IMR-90 (cell line): Measurements from ENCODE around the gene NLGN1. TPM values are rescaled to one million over a fixed set of nuclear protein-coding genes. Genes with fewer than 3 reads are reported as not detected.

Experiments
- ATAC-seq: fragments of 200-7000 bp; cut with Tn5 transposase; 2 replicates; pipeline ENCODE4 v1.9.1; 2020; ENCODE audit warnings: low read depth, mild to moderate bottlenecking, moderate library complexity
- BruUV-seq: library from RNA; stranded (reverse); fragments of 400-500 nt; replicated peaks from 2 replicates; lab custom pipeline; 2021; lab: Mats Ljungman, UMichigan
- CTCF ChIA-PET: fragments of 300-600 bp; formaldehyde crosslinking; extraction: SDS; loops from one replicate; lab custom pipeline; 2021; ENCODE audit warnings: antibody characterized with exemption; lab: Yijun Ruan, JAX
- POLR2A ChIA-PET: fragments of 300-600 bp; sonication (Branson Sonifier 250); formaldehyde crosslinking; loops from one replicate; lab custom pipeline; 2022; ENCODE audit warnings: antibody characterized with exemption; ENCODE audit not compliant: unreplicated experiment; lab: Charles Lee
- DNase-seq: peaks from one replicate; pipeline ENCODE4 v3.0.0; 2013
- H2AFZ ChIP-seq: replicated peaks from 2 replicates; pipeline ENCODE3; 2013; ENCODE audit warnings: low read length, mild to moderate bottlenecking; ENCODE audit not compliant: poor library complexity
- H2AK5ac ChIP-seq: 2 replicates; pipeline ENCODE4 v1.6.1; 2013; ENCODE audit warnings: low read depth, low read length, inconsistent platforms
- H2AK9ac ChIP-seq: replicated peaks from 2 replicates; pipeline ENCODE3; 2013; ENCODE audit warnings: mild to moderate bottlenecking, low read depth, low read length, moderate library complexity; ENCODE audit not compliant: poor library complexity
- H2BK120ac ChIP-seq: 2 replicates; pipeline ENCODE4 v1.6.1; 2013; ENCODE audit warnings: low read depth, low read length, inconsistent platforms
- H2BK15ac ChIP-seq: 3 replicates; pipeline ENCODE4 v1.6.1; 2013; ENCODE audit warnings: low read depth, low read length, inconsistent platforms
- H2BK20ac ChIP-seq: 2 replicates; pipeline ENCODE4 v1.6.1; 2013; ENCODE audit warnings: low read depth, mild to moderate bottlenecking, inconsistent platforms, low read length, moderate library complexity
- H2BK5ac ChIP-seq: 2 replicates; pipeline ENCODE4 v1.6.1; 2013; ENCODE audit warnings: mild to moderate bottlenecking, low read depth, low read length, inconsistent platforms; ENCODE audit not compliant: poor library complexity, severe bottlenecking
- H3K14ac ChIP-seq: replicated peaks from 2 replicates; pipeline ENCODE4 v1.6.1; 2013; ENCODE audit warnings: low read depth, low read length, inconsistent platforms
- H3K18ac ChIP-seq: 2 replicates; pipeline ENCODE4 v1.6.1; 2013; ENCODE audit warnings: low read depth, low read length, control low read depth
- H3K23ac ChIP-seq: 2 replicates; pipeline ENCODE4 v1.6.1; 2013; ENCODE audit warnings: low read depth, low read length, inconsistent platforms
- H3K27ac ChIP-seq: 2 replicates; pipeline ENCODE4 v1.5.1; 2013; ENCODE audit warnings: mild to moderate bottlenecking, control low read depth, low read length; ENCODE audit not compliant: insufficient read depth
- H3K27me3 ChIP-seq: 2 replicates; pipeline ENCODE4 v1.6.1; 2013; ENCODE audit warnings: low read length; ENCODE audit not compliant: control insufficient read depth, insufficient read depth
- H3K36me3 ChIP-seq: 2 replicates; pipeline ENCODE4 v1.6.1; 2013; ENCODE audit warnings: low read length, mixed read lengths; ENCODE audit not compliant: control insufficient read depth, insufficient read depth
- H3K4ac ChIP-seq: 2 replicates; pipeline ENCODE4 v1.6.1; 2013; ENCODE audit warnings: low read depth, low read length, inconsistent platforms
- H3K4me1 ChIP-seq: 2 replicates; pipeline ENCODE4 v1.6.1; 2013; ENCODE audit warnings: low read length, mixed read lengths; ENCODE audit not compliant: control insufficient read depth, insufficient read depth
- H3K4me2 ChIP-seq: 2 replicates; pipeline ENCODE4 v1.6.1; 2013; ENCODE audit warnings: low read depth, mild to moderate bottlenecking, control low read depth, low read length, moderate library complexity
- H3K4me3 ChIP-seq: 2 replicates; pipeline ENCODE4 v1.5.1; 2013; ENCODE audit warnings: low read depth, mild to moderate bottlenecking, control low read depth, low read length, moderate library complexity; ENCODE audit not compliant: insufficient read depth
- H3K56ac ChIP-seq: 2 replicates; pipeline ENCODE4 v1.6.1; 2013; ENCODE audit warnings: low read length, inconsistent platforms; ENCODE audit not compliant: insufficient read depth; ENCODE audit errors: extremely low read depth
- H3K79me1 ChIP-seq, 2 experiments: 2 replicates each; pipeline ENCODE4 v1.6.1; 2013; ENCODE audit warnings: low read length in 2 of 2, inconsistent platforms in 1 of 2, low read depth in 1 of 2
- H3K9ac ChIP-seq: 2 replicates; pipeline ENCODE4 v1.6.1; 2013; ENCODE audit warnings: low read depth, low read length, control low read depth
- H3K9me1 ChIP-seq: 2 replicates; pipeline ENCODE4 v1.6.1; 2013; ENCODE audit warnings: low read length, inconsistent platforms; ENCODE audit not compliant: insufficient read depth
- H3K9me3 ChIP-seq: 2 replicates; pipeline ENCODE4 v1.6.1; 2013; ENCODE audit warnings: low read length; ENCODE audit not compliant: control insufficient read depth, insufficient read depth
- H4K20me1 ChIP-seq: 2 replicates; pipeline ENCODE4 v1.6.1; 2013; ENCODE audit warnings: low read length, inconsistent platforms; ENCODE audit not compliant: insufficient read depth
- H4K5ac ChIP-seq: 2 replicates; pipeline ENCODE4 v1.6.1; 2013; ENCODE audit warnings: mild to moderate bottlenecking, low read depth, low read length, control low read depth
- H4K8ac ChIP-seq, 2 experiments: 2 replicates each; pipeline ENCODE4 v1.6.1; 2013; ENCODE audit warnings: low read depth in 2 of 2, low read length in 2 of 2, control low read depth in 1 of 2, inconsistent platforms in 1 of 2
- H4K91ac ChIP-seq: 2 replicates; pipeline ENCODE4 v1.6.1; 2013; ENCODE audit warnings: low read depth, low read length, inconsistent platforms; ENCODE audit not compliant: insufficient read depth
- BHLHE40 ChIP-seq: fragments of 150-350 bp; IDR thresholded peaks from 2 replicates; pipeline ENCODE4 v1.6.1; 2016; ENCODE audit warnings: mild to moderate bottlenecking, low read depth, low read length
- CEBPB ChIP-seq: IDR thresholded peaks from 2 replicates; pipeline ENCODE4 v1.6.1; 2012; ENCODE audit warnings: low read depth, low read length, improper control_type of control experiment
- CHD1 ChIP-seq: IDR thresholded peaks from 2 replicates; pipeline ENCODE4 v1.6.1; 2012; ENCODE audit warnings: low read depth, low read length, improper control_type of control experiment
- ELK1 ChIP-seq: fragments of 150-350 bp; IDR thresholded peaks from 2 replicates; pipeline ENCODE4 v1.6.1; 2016; ENCODE audit warnings: low read depth, mild to moderate bottlenecking, low read length, moderate library complexity, borderline replicate concordance
- FOS ChIP-seq: fragments of 150-350 bp; IDR thresholded peaks from 2 replicates; pipeline ENCODE4 v1.6.1; 2016; ENCODE audit warnings: low read depth, low read length
- MAFK ChIP-seq: IDR thresholded peaks from 2 replicates; pipeline ENCODE4 v1.6.1; 2012; ENCODE audit warnings: low read depth, low read length, improper control_type of control experiment
- MAZ ChIP-seq: IDR thresholded peaks from 2 replicates; pipeline ENCODE4 v1.6.1; 2012; ENCODE audit warnings: low read depth, mild to moderate bottlenecking, low read length, improper control_type of control experiment, moderate library complexity, borderline replicate concordance
- MXI1 ChIP-seq: IDR thresholded peaks from 2 replicates; pipeline ENCODE4 v1.6.1; 2012; ENCODE audit warnings: low read depth, mild to moderate bottlenecking, low read length, moderate library complexity, borderline replicate concordance
- POLR2A ChIP-seq: IDR thresholded peaks from 2 replicates; pipeline ENCODE4 v1.6.1; 2012; ENCODE audit warnings: mild to moderate bottlenecking, low read depth, low read length
- RAD21 ChIP-seq: IDR thresholded peaks from 2 replicates; pipeline ENCODE4 v1.6.1; 2012; ENCODE audit warnings: low read length, improper control_type of control experiment
- RCOR1 ChIP-seq: IDR thresholded peaks from 2 replicates; pipeline ENCODE4 v1.6.1; 2012; ENCODE audit warnings: mild to moderate bottlenecking, low read length, improper control_type of control experiment; ENCODE audit not compliant: insufficient replicate concordance
- RFX5 ChIP-seq: IDR thresholded peaks from 2 replicates; pipeline ENCODE4 v1.8.0; 2012; ENCODE audit warnings: low read depth, mild to moderate bottlenecking, low read length, moderate library complexity
- SMC3 ChIP-seq: fragments of 150-350 bp; IDR thresholded peaks from 2 replicates; pipeline ENCODE4 v1.6.1; 2016; ENCODE audit warnings: low read depth, mild to moderate bottlenecking, antibody characterized with exemption, low read length, moderate library complexity
- WGBS, 2 experiments: methylation state at CpG; one replicate each; pipeline versions ENCODE4 v1.1.5 to v1.1.7; 2013; ENCODE audit warnings: missing lambda C conversion rate in 2 of 2; ENCODE audit not compliant: insufficient read length in 1 of 2; ENCODE audit errors: extremely low coverage in 2 of 2; 5-methylcytosine and 5-hydroxymethylcytosine counted together
- dilution Hi-C: fragments of 300-500 bp; cut with HindIII; formaldehyde crosslinking; loops from one replicate; pipeline ENCODE4 v1.14.3; 2018; ENCODE audit warnings: low sequenced_read_pairs; ENCODE audit not compliant: unreplicated experiment
- in situ Hi-C: fragments of 300-500 bp; cut with MboI; formaldehyde crosslinking; loops from 3 replicates; pipeline ENCODE4 v1.14.3; 2019; ENCODE audit warnings: low sequenced_read_pairs, inconsistent platforms, mixed read lengths
- intact Hi-C: fragments of 100-400 bp; cut with micrococcal nuclease; formaldehyde crosslinking; loops from 2 replicates; pipeline ENCODE4 v1.10.0; 2022
- polyA plus RNA-seq, 3 experiments: library from polyadenylated mRNA; depleted of rRNA; stranded (reverse); fragments of >200 nt; gene quantifications; 2 replicates each; pipeline ENCODE4 v1.2.3, GENCODE V29; 2012; ENCODE audit warnings: low replicate concordance in 1 of 3
- total RNA-seq: library from RNA; depleted of rRNA; stranded (reverse); fragments of >200 nt; gene quantifications from 2 replicates; pipeline ENCODE4 v1.2.3, GENCODE V29; 2012
- TF ChIP-seq, protein P1 (sequence below): fragments of 150-350 bp; IDR thresholded peaks from 2 replicates; pipeline ENCODE4 v1.6.1; 2017; ENCODE audit warnings: mild to moderate bottlenecking, antibody characterized with exemption, low read length, low read depth
- TF ChIP-seq, protein P2 (sequence below): conservative IDR thresholded peaks from 2 replicates; pipeline ENCODE4 v1.5.1; 2012; ENCODE audit warnings: mild to moderate bottlenecking, low read depth, low read length, improper control_type of control experiment

Gene NLGN1
- total and polyA plus RNA-seq, 2 of the 4 experiments (the other 2 are of a cell fraction) = 1.8 to 12.5 TPM

- no peaks in the 10 kb centered on the region for H3K27me3 ChIP-seq
- no TSS peak for BruUV-seq
- no peak overlapping the region for H2BK20ac ChIP-seq
- no peak overlapping the region for H3K9ac ChIP-seq
- no peak overlapping the region for H2AK9ac ChIP-seq
- no peak overlapping the region for H3K23ac ChIP-seq
- no peak overlapping the region for H4K8ac ChIP-seq
- H2BK5ac ChIP-seq = no peak overlapping the region
- WGBS, 2 experiments = no CpG with 5 or more reads among the region's 4 CpGs
- no peaks in the 10 kb centered on the region for H3K9me1 ChIP-seq
- no peak overlapping the region for H2AFZ ChIP-seq
- no peak overlapping the region for H4K5ac ChIP-seq
- H3K4me3 ChIP-seq = no peak overlapping the region
- POLR2A ChIA-PET = no interaction called here
- H3K4me2 ChIP-seq = no peak overlapping the region
- CTCF ChIA-PET = no interaction called here
- H2BK15ac ChIP-seq = no peak overlapping the region
- H2BK120ac ChIP-seq = no peak overlapping the region
- no peak overlapping the region for H4K91ac ChIP-seq
- no peak overlapping the region for H3K4ac ChIP-seq
- no peak overlapping the region for H3K56ac ChIP-seq
- no peak overlapping the region for H3K18ac ChIP-seq
- intact Hi-C loops = no loop called here
- DNase-seq (no peak), ATAC-seq (no peak)
- no peaks in the 10 kb centered on the region for H3K9me3 ChIP-seq
- dilution Hi-C loops = no loop called here
- H3K14ac ChIP-seq = no peak overlapping the region
- H3K4me1 ChIP-seq = no peaks in the 10 kb centered on the region
- no peaks in the 10 kb centered on the region for H3K79me1 ChIP-seq
- TF ChIP-seq RAD21 (no peak), MAZ (no peak), MAFK (no peak), CEBPB (no peak), MXI1 (no peak), POLR2A (no peak), BHLHE40 (no peak), FOS (no peak), RFX5 (no peak), RCOR1 (no peak), CHD1 (no peak), ELK1 (no peak), SMC3 (no peak)
- TF ChIP-seq, protein P1, sequence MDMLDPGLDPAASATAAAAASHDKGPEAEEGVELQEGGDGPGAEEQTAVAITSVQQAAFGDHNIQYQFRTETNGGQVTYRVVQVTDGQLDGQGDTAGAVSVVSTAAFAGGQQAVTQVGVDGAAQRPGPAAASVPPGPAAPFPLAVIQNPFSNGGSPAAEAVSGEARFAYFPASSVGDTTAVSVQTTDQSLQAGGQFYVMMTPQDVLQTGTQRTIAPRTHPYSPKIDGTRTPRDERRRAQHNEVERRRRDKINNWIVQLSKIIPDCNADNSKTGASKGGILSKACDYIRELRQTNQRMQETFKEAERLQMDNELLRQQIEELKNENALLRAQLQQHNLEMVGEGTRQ = no peak
- TF ChIP-seq, protein P2, sequence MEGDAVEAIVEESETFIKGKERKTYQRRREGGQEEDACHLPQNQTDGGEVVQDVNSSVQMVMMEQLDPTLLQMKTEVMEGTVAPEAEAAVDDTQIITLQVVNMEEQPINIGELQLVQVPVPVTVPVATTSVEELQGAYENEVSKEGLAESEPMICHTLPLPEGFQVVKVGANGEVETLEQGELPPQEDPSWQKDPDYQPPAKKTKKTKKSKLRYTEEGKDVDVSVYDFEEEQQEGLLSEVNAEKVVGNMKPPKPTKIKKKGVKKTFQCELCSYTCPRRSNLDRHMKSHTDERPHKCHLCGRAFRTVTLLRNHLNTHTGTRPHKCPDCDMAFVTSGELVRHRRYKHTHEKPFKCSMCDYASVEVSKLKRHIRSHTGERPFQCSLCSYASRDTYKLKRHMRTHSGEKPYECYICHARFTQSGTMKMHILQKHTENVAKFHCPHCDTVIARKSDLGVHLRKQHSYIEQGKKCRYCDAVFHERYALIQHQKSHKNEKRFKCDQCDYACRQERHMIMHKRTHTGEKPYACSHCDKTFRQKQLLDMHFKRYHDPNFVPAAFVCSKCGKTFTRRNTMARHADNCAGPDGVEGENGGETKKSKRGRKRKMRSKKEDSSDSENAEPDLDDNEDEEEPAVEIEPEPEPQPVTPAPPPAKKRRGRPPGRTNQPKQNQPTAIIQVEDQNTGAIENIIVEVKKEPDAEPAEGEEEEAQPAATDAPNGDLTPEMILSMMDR = no peak
- in situ Hi-C loops = no loop called here
- no peak overlapping the region for H3K27ac ChIP-seq
- no peaks in the 10 kb centered on the region for H4K20me1 ChIP-seq
- no peak overlapping the region for H2AK5ac ChIP-seq
- H3K36me3 ChIP-seq = no peaks in the 10 kb centered on the region
Observed at GRCh38 chr3:173849489-173849888, 451.9 kb downstream of the NLGN1 start.
